PC-9 (cell line): ENCODE results near the gene VENTX. TPM values are rescaled to one million over a fixed set of nuclear protein-coding genes. Genes with fewer than 3 reads are reported as not detected.

Source experiments
- BruUV-seq: library from RNA; stranded (reverse); fragments of 400-500 nt; replicated peaks from 2 replicates; lab custom pipeline; 2021; lab: Mats Ljungman, UMichigan
- CTCF ChIA-PET: fragments of 300-600 bp; sonication (Branson Sonifier 250); formaldehyde crosslinking; loops from one replicate; lab custom pipeline; 2022; ENCODE audit warnings: antibody characterized with exemption; lab: Charles Lee
- POLR2A ChIA-PET: fragments of 300-600 bp; sonication (Branson Sonifier 250); formaldehyde crosslinking; loops from one replicate; lab custom pipeline; 2022; ENCODE audit warnings: antibody characterized with exemption; ENCODE audit not compliant: unreplicated experiment; lab: Charles Lee
- DNase-seq, 2 experiments: peaks; one replicate each; pipeline versions ENCODE4 v3.0.0 to v3.0.0-alpha.2; 2015 to 2022; ENCODE audit warnings: mixed read lengths in 1 of 2
- H2AFZ ChIP-seq: fragments of 200-600 bp; sonication (generic); 2 replicates; pipeline ENCODE4 v1.8.1; 2017; ENCODE audit warnings: antibody characterized with exemption
- H3F3A ChIP-seq: fragments of 200-600 bp; sonication (generic); 2 replicates; pipeline ENCODE4 v1.8.1; 2017; ENCODE audit warnings: antibody characterized with exemption, mild to moderate bottlenecking, low read depth; ENCODE audit not compliant: insufficient read depth
- H3K27ac ChIP-seq: fragments of 200-600 bp; sonication (generic); 2 replicates; pipeline ENCODE4 v1.6.1; 2016; ENCODE audit warnings: mixed run types
- H3K27me3 ChIP-seq: fragments of 200-600 bp; sonication (generic); 2 replicates; pipeline ENCODE4 v1.6.1; 2016; ENCODE audit warnings: low read depth, mixed run types; ENCODE audit not compliant: insufficient read depth
- H3K36me3 ChIP-seq: fragments of 200-600 bp; sonication (generic); 2 replicates; pipeline ENCODE4 v1.6.1; 2016; ENCODE audit warnings: low read depth, mixed run types
- H3K4me1 ChIP-seq: fragments of 200-600 bp; sonication (generic); replicated peaks from 2 replicates; pipeline ENCODE4 v1.6.1; 2016; ENCODE audit warnings: mixed run types; ENCODE audit not compliant: insufficient read depth
- H3K4me2 ChIP-seq: fragments of 200-600 bp; sonication (generic); 2 replicates; pipeline ENCODE4 v1.6.1; 2017; ENCODE audit warnings: mixed run types
- H3K4me3 ChIP-seq: fragments of 200-600 bp; sonication (generic); 2 replicates; pipeline ENCODE4 v1.6.1; 2016; ENCODE audit warnings: mixed run types
- H3K79me2 ChIP-seq: fragments of 200-600 bp; sonication (generic); 2 replicates; pipeline ENCODE4 v1.6.1; 2017; ENCODE audit warnings: low read depth, mixed run types
- H3K9me2 ChIP-seq: fragments of 200-600 bp; sonication (generic); 2 replicates; pipeline ENCODE4 v1.8.1; 2017; ENCODE audit warnings: mild to moderate bottlenecking; ENCODE audit not compliant: insufficient read depth
- H3K9me3 ChIP-seq: fragments of 200-600 bp; sonication (generic); 2 replicates; pipeline ENCODE4 v1.8.1; 2016; ENCODE audit warnings: low read depth; ENCODE audit not compliant: insufficient read depth
- H4K20me1 ChIP-seq: fragments of 200-600 bp; sonication (generic); 2 replicates; pipeline ENCODE4 v1.8.1; 2017; ENCODE audit not compliant: insufficient read depth
- CTCF ChIP-seq: fragments of 200-600 bp; sonication (generic); conservative IDR thresholded peaks from 2 replicates; pipeline ENCODE4 v1.6.1; 2017; ENCODE audit warnings: mixed run types, antibody characterized with exemption, mild to moderate bottlenecking, moderate library complexity
- EZH2 ChIP-seq: fragments of 200-600 bp; sonication (generic); IDR thresholded peaks from 2 replicates; pipeline ENCODE4 v1.8.0; 2017; ENCODE audit warnings: antibody characterized with exemption, low read depth
- intact Hi-C: fragments of 100-400 bp; cut with micrococcal nuclease; formaldehyde crosslinking; loops from one replicate; pipeline ENCODE4 v1.10.0; 2022; ENCODE audit not compliant: unreplicated experiment
- microRNA-seq: library from miRNA; unstranded; fragments of <30 nt; microRNA quantifications from one replicate; pipeline ENCODE4 v1.2.0, GENCODE V29; 2021; ENCODE audit warnings: borderline number of aligned reads, borderline replicate concordance
- total RNA-seq: library from RNA; stranded (reverse); gene quantifications from 2 replicates; pipeline ENCODE4 v1.2.3, GENCODE V29; 2021

The VENTX gene
- total RNA-seq, 1 experiment from 2014 or later = not detected

- H3K27ac ChIP-seq = no peak overlapping the region
- no peaks in the 10 kb centered on the region for H3K36me3 ChIP-seq
- H3K4me1 ChIP-seq = peaks cover 22% of the 10 kb centered on the region
- H3F3A ChIP-seq = peaks cover 19% of the 10 kb centered on the region; the same call in 1 of the 2 replicates
- no peaks in the 10 kb centered on the region for H3K27me3 ChIP-seq
- intact Hi-C loops = loop anchor here (10.0 kb wide), 1 partner anchor 65 kb away; no protein-coding TSS in a partner anchor
- BruUV-seq = no TSS peak
- TF ChIP-seq EZH2 (no peak), CTCF (no peak)
- CTCF ChIA-PET = no interaction called here
- H4K20me1 ChIP-seq = no peaks in the 10 kb centered on the region
- no peaks in the 10 kb centered on the region for H3K9me3 ChIP-seq
- DNase-seq = no peak
- no peaks in the 10 kb centered on the region for H3K79me2 ChIP-seq
- POLR2A ChIA-PET = no interaction called here
- no peaks in the 10 kb centered on the region for H3K9me2 ChIP-seq
- no peak overlapping the region for H2AFZ ChIP-seq
- H3K4me3 ChIP-seq = no peak overlapping the region
- no peak overlapping the region for H3K4me2 ChIP-seq
Measured at GRCh38 chr10:133289761-133290160, 52.1 kb downstream of the VENTX start.

Small RNA genes lying within 50 kb of the gene (microRNA-seq; reads per million reads assigned to microRNA genes)
- gene MIR202 = not detected

Other genes with a start within 250 kb of the VENTX start
- gene ADGRA1, start 149.9 kb upstream of the VENTX start, total RNA-seq = not detected in 2 replicates
- gene KNDC1, start 77.6 kb upstream of the VENTX start, total RNA-seq = 1.2 and 1.7 TPM in 2 replicates
- not detected in 2 replicates for gene UTF1, start 7.6 kb upstream of the VENTX start, total RNA-seq
- gene ADAM8, start 39.0 kb downstream of the VENTX start, total RNA-seq = 18.3 and 31.5 TPM in 2 replicates
- gene TUBGCP2, start 71.0 kb downstream of the VENTX start, total RNA-seq = 40.7 and 52.8 TPM in 2 replicates
- 40.1 and 44.7 TPM in 2 replicates for gene ZNF511, start 71.1 kb downstream of the VENTX start, total RNA-seq
- gene CALY, start 99.0 kb downstream of the VENTX start, total RNA-seq = not detected in 2 replicates
- not detected in 2 replicates for gene PRAP1, start 109.5 kb downstream of the VENTX start, total RNA-seq
- gene FUOM, start 120.2 kb downstream of the VENTX start, total RNA-seq = 7.4 and 12.5 TPM in 2 replicates
- gene ECHS1, start 135.5 kb downstream of the VENTX start, total RNA-seq = 86.6 and 90.7 TPM in 2 replicates
- gene PAOX, start 141.4 kb downstream of the VENTX start, total RNA-seq = 5.7 and 9.5 TPM in 2 replicates
- gene MTG1, start 156.3 kb downstream of the VENTX start, total RNA-seq = 33.0 and 45.9 TPM in 2 replicates
- gene SPRN, start 186.8 kb downstream of the VENTX start, total RNA-seq = not detected in 2 replicates
- gene SCART1, start 216.1 kb downstream of the VENTX start, total RNA-seq = 1.0 and 2.0 TPM in 2 replicates